GM21723 (cell line): ENCODE results near the gene ELF2.
A peak's percentile ranks its signal among the peaks of the same experiment; 100 is the strongest.
"Not testable (repeated sequence)": the region's sequence is repeated elsewhere in the genome, so short reads cannot be mapped to it uniquely, and the experiment has no call there.

Experiments
- ATAC-seq: cut with Tn5 transposase; IDR thresholded peaks from one replicate; pipeline ENCODE4 v1.9.1; 2021; ENCODE audit warnings: mild to moderate bottlenecking, moderate library complexity; ENCODE audit not compliant: unreplicated experiment

The ELF2 gene

GRCh38 chr4:139144911-139145551 lies 32.0 kb downstream of the ELF2 start:
- ATAC-seq: no peak

- ATAC-seq: no peak
These were observed 32.7 kb downstream of the ELF2 start for GRCh38 chr4:139144161-139144859.

- no peak for ATAC-seq
These were observed 34.0 kb downstream of the ELF2 start for GRCh38 chr4:139142980-139143379.

- no peak for ATAC-seq
These were observed 34.9 kb downstream of the ELF2 start for GRCh38 chr4:139142087-139142486.

- no peak for ATAC-seq
These were observed 39.3 kb downstream of the ELF2 start for GRCh38 chr4:139137763-139138162.

- no peak for ATAC-seq
These were observed 42.6 kb downstream of the ELF2 start for GRCh38 chr4:139134403-139134802.

- ATAC-seq: no peak
These were observed 45.7 kb downstream of the ELF2 start for GRCh38 chr4:139131209-139131870.

- ATAC-seq: no peak
These were observed 47.8 kb downstream of the ELF2 start for GRCh38 chr4:139129206-139129605.

GRCh38 chr4:139126898-139127297 lies 50.1 kb downstream of the ELF2 start:
- no peak for ATAC-seq

GRCh38 chr4:139123910-139124309 lies 53.1 kb downstream of the ELF2 start:
- ATAC-seq: no peak

GRCh38 chr4:139118365-139118764 lies 58.7 kb downstream of the ELF2 start:
- no peak for ATAC-seq

- no peak for ATAC-seq
These were observed 61.8 kb downstream of the ELF2 start for GRCh38 chr4:139115226-139115625.

GRCh38 chr4:139114795-139115194 lies 62.2 kb downstream of the ELF2 start:
- not testable (repeated sequence) for ATAC-seq

- ATAC-seq: no peak
These were observed 64.4 kb downstream of the ELF2 start for GRCh38 chr4:139112650-139113049.

- no peak for ATAC-seq
These were observed 68.4 kb downstream of the ELF2 start for GRCh38 chr4:139108567-139109128.

GRCh38 chr4:139099366-139099982 lies 77.5 kb downstream of the ELF2 start:
- peak; percentile 95 for ATAC-seq

- ATAC-seq: no peak
These were observed 84.7 kb downstream of the ELF2 start for GRCh38 chr4:139092271-139092670.

GRCh38 chr4:139085141-139085540 lies 91.9 kb downstream of the ELF2 start:
- ATAC-seq: no peak

- no peak for ATAC-seq
These were observed 92.3 kb downstream of the ELF2 start for GRCh38 chr4:139084804-139085093.

- peak; percentile 61 for ATAC-seq
These were observed 92.8 kb downstream of the ELF2 start for GRCh38 chr4:139083956-139084803.

- peak; percentile 40 for ATAC-seq
These were observed 93.4 kb downstream of the ELF2 start for GRCh38 chr4:139083607-139083955.
